OCI-LY7 (cell line): ENCODE measurements around the gene CSNK1D. TPM values are rescaled to one million over a fixed set of nuclear protein-coding genes. Genes with fewer than 3 reads are reported as not detected.
"Not testable (repeated sequence)": the region's sequence is repeated elsewhere in the genome, so short reads cannot be mapped to it uniquely, and the experiment has no call there.

Source experiments
- BruUV-seq: library from RNA; stranded (reverse); fragments of 400-500 nt; replicated peaks from 2 replicates; lab custom pipeline; 2021; lab: Mats Ljungman, UMichigan
- CTCF ChIA-PET: fragments of 300-600 bp; sonication (Branson Sonifier 250); formaldehyde crosslinking; loops from one replicate; lab custom pipeline; 2022; ENCODE audit warnings: antibody characterized with exemption; ENCODE audit not compliant: unreplicated experiment; lab: Charles Lee
- POLR2A ChIA-PET: fragments of 300-600 bp; sonication (Branson Sonifier 250); formaldehyde crosslinking; loops from one replicate; lab custom pipeline; 2022; ENCODE audit warnings: antibody characterized with exemption; lab: Charles Lee
- DNase-seq: peaks from one replicate; pipeline ENCODE4 v3.0.0-alpha.2; 2015; ENCODE audit warnings: low spot score
- H2AFZ ChIP-seq: fragments of 200-600 bp; sonication (generic), shearing (Covaris generic); 2 replicates; pipeline ENCODE4 v1.6.1; 2014; ENCODE audit warnings: mild to moderate bottlenecking, antibody characterized with exemption, low read length, moderate library complexity
- H3K27ac ChIP-seq: fragments of 200-600 bp; sonication (generic); 2 replicates; pipeline ENCODE4 v1.5.1; 2014; ENCODE audit warnings: mixed run types, low read depth, mild to moderate bottlenecking, moderate library complexity, low read length, inconsistent platforms; ENCODE audit not compliant: poor library complexity, severe bottlenecking
- H3K36me3 ChIP-seq: fragments of 200-600 bp; sonication (generic); 2 replicates; pipeline ENCODE4 v1.6.1; 2014; ENCODE audit warnings: mild to moderate bottlenecking, antibody characterized with exemption, low read length, moderate library complexity, mixed read lengths; ENCODE audit not compliant: insufficient read depth
- H3K4me1 ChIP-seq: fragments of 200-600 bp; sonication (generic); 2 replicates; pipeline ENCODE4 v1.5.1; 2014; ENCODE audit warnings: mild to moderate bottlenecking, low read length; ENCODE audit not compliant: insufficient read depth, poor library complexity, severe bottlenecking
- H3K4me2 ChIP-seq: fragments of 200-600 bp; sonication (generic); 2 replicates; pipeline ENCODE4 v1.6.1; 2014; ENCODE audit warnings: mild to moderate bottlenecking, low read length
- H3K4me3 ChIP-seq: fragments of 200-600 bp; sonication (generic); 2 replicates; pipeline ENCODE4 v1.5.1; 2014; ENCODE audit warnings: mild to moderate bottlenecking, low read depth, low read length; ENCODE audit not compliant: poor library complexity, severe bottlenecking
- H3K79me2 ChIP-seq: fragments of 200-600 bp; sonication (generic); 2 replicates; pipeline ENCODE4 v1.6.1; 2016; ENCODE audit warnings: low read depth, mild to moderate bottlenecking, low read length, moderate library complexity, mixed read lengths; ENCODE audit not compliant: insufficient read depth
- H3K9me2 ChIP-seq: fragments of 200-600 bp; sonication (generic); 2 replicates; pipeline ENCODE4 v1.6.1; 2016; ENCODE audit warnings: mild to moderate bottlenecking, low read length, mixed read lengths; ENCODE audit not compliant: insufficient read depth
- H3K9me3 ChIP-seq: fragments of 200-600 bp; sonication (generic); 2 replicates; pipeline ENCODE4 v1.6.1; 2014; ENCODE audit warnings: mild to moderate bottlenecking, mixed run types, low read length, mixed read lengths
- H4K20me1 ChIP-seq: fragments of 200-600 bp; sonication (generic); 2 replicates; pipeline ENCODE4 v1.6.1; 2014; ENCODE audit warnings: mild to moderate bottlenecking, antibody characterized with exemption, low read length, moderate library complexity, mixed read lengths; ENCODE audit not compliant: insufficient read depth
- EZH2phosphoT487 ChIP-seq: fragments of 200-600 bp; sonication (generic); IDR thresholded peaks from 2 replicates; pipeline ENCODE4 v1.6.1; 2018; ENCODE audit warnings: low read depth, borderline replicate concordance, mild to moderate bottlenecking, mixed run types, antibody characterized with exemption, low read length, moderate library complexity, mixed read lengths
- intact Hi-C: fragments of 100-400 bp; cut with micrococcal nuclease; formaldehyde crosslinking; loops from one replicate; pipeline ENCODE4 v1.10.0; 2022; ENCODE audit not compliant: unreplicated experiment
- total RNA-seq, 2 experiments: library from RNA; depleted of rRNA in 1 of 2; stranded (reverse); fragments of >200 nt in 1 of 2; shearing (Covaris generic) in 1 of 2; gene quantifications; 2 replicates each; pipeline ENCODE4 v1.2.3, GENCODE V29; 2014 to 2022
- TF ChIP-seq, protein P1 (sequence below): fragments of 200-600 bp; sonication (generic); conservative IDR thresholded peaks from 2 replicates; pipeline ENCODE4 v1.5.1; 2014; ENCODE audit warnings: mild to moderate bottlenecking, antibody characterized with exemption, low read length, moderate library complexity, mixed read lengths

Gene CSNK1D
- total RNA-seq, 2 experiments from 2014 or later, result 53.0 to 181 TPM

DNA sequence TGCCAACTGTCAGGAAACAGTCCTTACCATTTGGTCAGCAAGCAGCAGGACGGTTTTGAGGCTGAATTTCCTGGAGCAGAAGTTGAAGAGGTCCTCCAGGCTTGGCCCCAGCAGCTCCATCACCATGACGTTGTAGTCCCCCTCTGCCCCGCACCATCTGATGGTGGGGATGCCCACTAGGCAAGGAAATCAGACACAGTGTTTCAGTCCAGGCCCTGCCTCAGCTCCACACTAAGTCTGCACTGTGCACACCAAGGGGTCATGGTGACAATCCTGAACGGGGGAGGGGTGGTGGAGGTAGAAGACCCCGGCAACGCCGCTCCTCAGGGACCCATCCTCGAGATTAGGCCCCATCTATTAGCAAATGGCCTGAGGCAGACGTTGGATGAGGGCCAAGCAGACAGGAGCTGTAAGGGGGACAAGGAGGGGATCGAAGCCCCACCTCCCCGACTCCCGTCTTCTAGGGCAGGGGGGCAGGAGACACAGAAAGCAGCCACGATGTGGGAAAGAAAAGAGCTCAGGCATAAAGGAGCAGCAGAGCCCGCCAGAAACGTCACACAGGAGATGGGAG is 18.0 kb downstream of the CSNK1D start:
- BruUV-seq, result no TSS peak
- no peak for DNase-seq
- Histone ChIP-seq H3K79me2 (peaks cover 10% of the 10 kb centered on the region; the same call in 1 of the 2 replicates), H3K9me2 (no peaks in the 10 kb centered on the region), H3K36me3 (peaks cover 90% of the 10 kb centered on the region), H3K4me1 (no peaks in the 10 kb centered on the region), H3K4me2 (no peak overlapping the region), H3K27ac (no peak overlapping the region), H3K4me3 (no peak overlapping the region), H3K9me3 (no peaks in the 10 kb centered on the region), H2AFZ (no peak overlapping the region), H4K20me1 (no peaks in the 10 kb centered on the region)
- ChIA-PET POLR2A (interaction anchor here (0.7 kb wide), 2 partner anchors 30 to 550 kb away, joined by 4 to 5 read pairs; no protein-coding TSS in a partner anchor), CTCF (no interaction called here)
- intact Hi-C loops, result no loop called here
- TF ChIP-seq EZH2phosphoT487, result no peak
- TF ChIP-seq, protein P1, sequence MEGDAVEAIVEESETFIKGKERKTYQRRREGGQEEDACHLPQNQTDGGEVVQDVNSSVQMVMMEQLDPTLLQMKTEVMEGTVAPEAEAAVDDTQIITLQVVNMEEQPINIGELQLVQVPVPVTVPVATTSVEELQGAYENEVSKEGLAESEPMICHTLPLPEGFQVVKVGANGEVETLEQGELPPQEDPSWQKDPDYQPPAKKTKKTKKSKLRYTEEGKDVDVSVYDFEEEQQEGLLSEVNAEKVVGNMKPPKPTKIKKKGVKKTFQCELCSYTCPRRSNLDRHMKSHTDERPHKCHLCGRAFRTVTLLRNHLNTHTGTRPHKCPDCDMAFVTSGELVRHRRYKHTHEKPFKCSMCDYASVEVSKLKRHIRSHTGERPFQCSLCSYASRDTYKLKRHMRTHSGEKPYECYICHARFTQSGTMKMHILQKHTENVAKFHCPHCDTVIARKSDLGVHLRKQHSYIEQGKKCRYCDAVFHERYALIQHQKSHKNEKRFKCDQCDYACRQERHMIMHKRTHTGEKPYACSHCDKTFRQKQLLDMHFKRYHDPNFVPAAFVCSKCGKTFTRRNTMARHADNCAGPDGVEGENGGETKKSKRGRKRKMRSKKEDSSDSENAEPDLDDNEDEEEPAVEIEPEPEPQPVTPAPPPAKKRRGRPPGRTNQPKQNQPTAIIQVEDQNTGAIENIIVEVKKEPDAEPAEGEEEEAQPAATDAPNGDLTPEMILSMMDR, result no peak

DNA sequence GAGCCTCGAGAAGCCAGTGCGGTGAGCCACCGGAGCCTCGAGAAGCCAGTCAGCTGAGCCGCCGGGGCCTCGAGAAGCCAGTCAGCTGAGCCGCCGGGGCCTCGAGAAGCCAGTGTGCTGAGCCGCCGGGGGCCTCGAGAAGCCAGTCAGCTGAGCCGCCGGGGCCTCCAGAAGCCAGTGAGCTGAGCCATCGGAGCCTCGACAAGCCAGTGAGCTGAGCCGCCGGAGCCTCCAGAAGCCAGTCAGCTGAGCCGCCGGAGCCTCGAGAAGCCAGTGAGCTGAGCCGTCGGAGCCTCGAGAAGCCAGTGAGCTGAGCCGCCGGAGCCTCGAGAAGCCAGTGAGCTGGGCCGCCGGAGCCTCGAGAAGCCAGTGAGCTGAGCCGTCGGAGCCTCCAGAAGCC is 18.8 kb downstream of the CSNK1D start:
- H4K20me1 ChIP-seq, H3K27ac ChIP-seq, intact Hi-C loops, H3K79me2 ChIP-seq, BruUV-seq, H3K4me1 ChIP-seq, H2AFZ ChIP-seq, DNase-seq, H3K4me2 ChIP-seq, H3K9me3 ChIP-seq, H3K4me3 ChIP-seq, H3K9me2 ChIP-seq, POLR2A ChIA-PET: not testable (repeated sequence)
- H3K36me3 ChIP-seq, result peaks cover 90% of the 10 kb centered on the region
- CTCF ChIA-PET, result interaction anchor here (0.6 kb wide), 1 partner anchor 433 kb away, joined by 9 read pairs; no protein-coding TSS in a partner anchor

DNA sequence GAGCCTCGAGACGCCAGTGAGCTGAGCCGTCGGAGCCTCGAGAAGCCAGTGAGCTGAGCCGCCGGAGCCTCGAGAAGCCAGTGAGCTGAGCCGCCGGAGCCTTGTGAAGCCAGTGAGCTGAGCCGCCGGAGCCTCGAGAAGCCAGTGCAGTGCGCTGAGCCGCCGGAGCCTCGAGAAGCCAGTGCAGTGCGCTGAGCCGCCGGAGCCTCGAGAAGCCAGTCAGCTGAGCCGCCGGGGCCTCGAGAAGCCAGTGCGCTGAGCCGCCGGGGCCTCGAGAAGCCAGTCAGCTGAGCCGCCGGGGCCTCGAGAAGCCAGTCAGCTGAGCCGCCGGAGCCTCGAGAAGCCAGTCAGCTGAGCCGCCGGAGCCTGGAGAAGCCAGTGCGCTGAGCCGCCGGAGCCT is 19.4 kb downstream of the CSNK1D start:
- BruUV-seq, H4K20me1 ChIP-seq, intact Hi-C loops, H3K4me2 ChIP-seq, H3K9me3 ChIP-seq, DNase-seq, H2AFZ ChIP-seq, H3K4me3 ChIP-seq, H3K79me2 ChIP-seq, H3K4me1 ChIP-seq, H3K9me2 ChIP-seq, H3K27ac ChIP-seq: not testable (repeated sequence)
- CTCF ChIA-PET, result interaction anchor here (0.6 kb wide), 1 partner anchor 434 kb away, joined by 9 read pairs; no protein-coding TSS in a partner anchor
- POLR2A ChIA-PET, result interaction anchor here (0.6 kb wide), 1 partner anchor 446 kb away, joined by 8 read pairs; no protein-coding TSS in a partner anchor
- H3K36me3 ChIP-seq, result peaks cover 90% of the 10 kb centered on the region
